Nephron progenitor cell (in vitro differentiated cells): ENCODE data around the gene FBLIM1.

Experiments
- DNase-seq: peaks from one replicate; pipeline ENCODE4 v3.0.0; 2021
- H3K27ac Mint-ChIP-seq: 2 replicates; pipeline ENCODE4 v1.8.0; 2021; ENCODE audit warnings: mild to moderate bottlenecking, moderate library complexity, mixed read lengths
- H3K27me3 Mint-ChIP-seq: 2 replicates; pipeline ENCODE4 v1.8.0; 2021; ENCODE audit warnings: mild to moderate bottlenecking, low read depth, mixed read lengths; ENCODE audit not compliant: poor library complexity
- H3K36me3 Mint-ChIP-seq: 2 replicates; pipeline ENCODE4 v1.8.0; 2021; ENCODE audit warnings: low read depth, mixed read lengths
- H3K4me1 Mint-ChIP-seq: 2 replicates; pipeline ENCODE4 v1.8.0; 2021; ENCODE audit warnings: mixed read lengths
- H3K4me3 Mint-ChIP-seq: 2 replicates; pipeline ENCODE4 v1.8.0; 2021; ENCODE audit warnings: mild to moderate bottlenecking, moderate library complexity, mixed read lengths
- H3K9me3 Mint-ChIP-seq: 2 replicates; pipeline ENCODE4 v1.8.0; 2021; ENCODE audit warnings: mild to moderate bottlenecking, moderate library complexity, mixed read lengths
- CTCF ChIP-seq: fragments of 200-600 bp; sonication (generic); IDR thresholded peaks from 2 replicates; pipeline ENCODE4 v1.5.0; 2021; ENCODE audit warnings: antibody characterized with exemption

Gene FBLIM1

DNA sequence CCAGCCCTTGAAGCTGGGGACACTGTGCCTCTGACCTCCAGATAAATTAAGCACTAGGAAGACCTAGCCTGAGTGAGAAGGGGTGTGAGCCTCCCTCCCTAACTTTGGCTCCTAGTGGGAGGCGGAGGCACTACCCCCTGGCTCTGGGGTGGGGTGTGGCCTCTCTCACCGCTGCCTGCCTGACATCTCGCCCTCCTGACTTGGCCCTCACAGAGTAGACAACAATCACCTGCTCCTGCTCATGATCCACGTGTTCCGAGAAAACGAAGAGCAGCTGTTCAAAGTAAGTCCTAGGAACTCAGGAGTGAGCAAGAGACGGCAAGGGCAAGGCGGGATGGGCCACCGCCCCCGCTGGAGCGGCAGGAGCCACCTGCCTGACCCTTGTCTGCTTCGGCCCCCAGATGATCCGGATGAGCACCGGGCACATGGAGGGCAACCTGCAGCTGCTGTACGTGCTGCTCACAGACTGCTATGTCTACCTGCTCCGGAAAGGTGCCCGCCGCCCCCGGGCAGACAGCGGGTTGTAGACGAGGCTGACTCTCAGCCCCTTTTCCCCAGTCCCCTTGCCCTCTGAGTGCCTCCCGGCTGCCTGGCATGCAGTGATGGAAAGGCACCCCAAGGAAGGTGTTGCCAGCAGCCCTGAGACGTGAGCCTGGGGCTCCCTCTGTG, 30.6 kb upstream of the FBLIM1 start:
- no peak for DNase-seq
- TF ChIP-seq CTCF, result no peak
- no peaks in the 10 kb centered on the region for H3K9me3 Mint-ChIP-seq
- H3K27me3 Mint-ChIP-seq, result no peaks in the 10 kb centered on the region
- peaks cover 12% of the 10 kb centered on the region for H3K4me1 Mint-ChIP-seq
- H3K27ac Mint-ChIP-seq, result no peak overlapping the region
- peaks cover 13% of the 10 kb centered on the region for H3K36me3 Mint-ChIP-seq
- H3K4me3 Mint-ChIP-seq, result no peak overlapping the region

DNA sequence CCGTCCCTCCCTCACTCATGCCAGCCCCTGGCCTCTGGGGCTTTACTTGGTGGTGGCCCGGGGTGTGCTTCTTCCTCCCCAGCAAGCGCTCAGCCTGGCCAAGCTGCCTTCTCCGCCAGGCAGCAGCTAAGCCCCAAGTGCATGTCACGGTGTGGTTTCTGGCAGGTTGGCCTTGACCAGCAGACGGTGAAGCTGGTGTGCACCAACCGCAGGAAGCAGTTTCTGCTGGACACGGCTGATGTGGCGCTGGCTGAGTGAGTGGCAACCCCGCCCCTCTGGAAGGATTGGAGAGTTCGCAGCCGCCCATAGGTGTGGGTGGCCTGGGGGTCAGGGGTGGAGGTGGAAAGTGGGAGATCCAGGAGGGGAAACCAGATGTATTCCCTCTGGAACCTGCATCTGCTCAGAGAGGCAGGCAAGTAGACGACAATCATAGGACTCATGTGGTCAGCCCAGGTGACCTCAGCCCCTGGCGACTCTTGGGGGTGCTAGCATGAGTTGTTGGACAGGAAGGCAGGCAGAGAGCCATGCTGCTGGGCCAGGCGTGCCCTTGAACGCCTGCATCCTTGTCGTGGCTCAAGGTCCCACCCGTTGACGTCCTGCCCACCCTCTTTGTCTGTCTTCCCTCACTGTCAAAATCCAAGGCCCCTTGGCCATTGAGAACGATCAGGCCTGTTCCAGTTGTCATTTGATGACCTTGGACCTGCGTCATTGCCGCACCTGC, 29.5 kb upstream of the FBLIM1 start:
- Mint-ChIP-seq H3K36me3 (peaks cover 13% of the 10 kb centered on the region), H3K27me3 (no peaks in the 10 kb centered on the region), H3K27ac (peak overlapping the region; percentile 83), H3K4me1 (peaks cover 12% of the 10 kb centered on the region), H3K4me3 (no peak overlapping the region), H3K9me3 (no peaks in the 10 kb centered on the region)
- TF ChIP-seq CTCF, result no peak
- DNase-seq, result no peak

DNA sequence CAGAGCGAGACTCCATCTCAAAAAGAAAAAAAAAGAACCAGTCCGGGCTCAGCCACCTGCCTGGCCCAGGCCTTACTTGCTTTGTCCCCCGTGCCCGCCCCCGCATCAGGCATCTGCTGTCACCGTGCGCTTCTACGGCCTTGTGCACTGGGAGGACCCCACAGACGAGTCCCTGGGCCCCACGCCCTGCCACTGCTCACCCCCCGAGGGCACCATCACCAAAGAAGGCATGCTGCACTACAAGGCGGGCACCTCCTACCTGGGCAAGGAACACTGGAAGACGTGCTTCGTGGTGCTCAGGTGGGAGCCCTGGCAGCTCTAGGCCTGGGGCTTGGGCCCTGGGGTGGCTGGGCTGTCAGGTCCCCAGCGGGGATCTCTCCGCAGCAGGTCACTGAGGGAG, 28.2 kb upstream of the FBLIM1 start:
- Mint-ChIP-seq H3K27ac (no peak overlapping the region), H3K9me3 (no peaks in the 10 kb centered on the region), H3K4me1 (peaks cover 7% of the 10 kb centered on the region), H3K36me3 (peaks cover 13% of the 10 kb centered on the region), H3K4me3 (no peak overlapping the region), H3K27me3 (no peaks in the 10 kb centered on the region)
- no peak for TF ChIP-seq CTCF
- DNase-seq, result no peak

DNA sequence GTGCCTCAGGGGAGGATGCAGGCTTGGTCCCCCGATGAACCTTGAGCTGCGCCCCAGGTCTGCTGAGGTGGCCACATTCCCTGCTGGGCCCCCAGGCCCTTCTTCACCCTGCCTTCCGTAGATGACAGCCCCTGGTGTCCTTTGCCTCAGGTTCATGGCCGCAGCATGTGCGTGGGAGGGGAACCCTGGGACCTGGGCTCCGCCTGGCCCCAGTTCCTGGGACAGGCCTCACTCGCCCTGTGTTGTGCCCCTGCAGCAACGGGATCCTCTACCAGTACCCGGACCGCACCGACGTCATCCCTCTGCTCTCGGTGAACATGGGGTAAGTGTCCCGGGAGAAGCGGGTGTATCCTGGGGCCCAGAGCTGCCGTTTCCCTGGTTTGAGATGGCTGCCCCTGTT, 27.7 kb upstream of the FBLIM1 start:
- Mint-ChIP-seq H3K9me3 (no peaks in the 10 kb centered on the region), H3K4me3 (no peak overlapping the region), H3K27me3 (no peaks in the 10 kb centered on the region), H3K27ac (no peak overlapping the region), H3K36me3 (peaks cover 11% of the 10 kb centered on the region), H3K4me1 (peaks cover 4% of the 10 kb centered on the region)
- TF ChIP-seq CTCF, result no peak
- DNase-seq, result no peak

DNA sequence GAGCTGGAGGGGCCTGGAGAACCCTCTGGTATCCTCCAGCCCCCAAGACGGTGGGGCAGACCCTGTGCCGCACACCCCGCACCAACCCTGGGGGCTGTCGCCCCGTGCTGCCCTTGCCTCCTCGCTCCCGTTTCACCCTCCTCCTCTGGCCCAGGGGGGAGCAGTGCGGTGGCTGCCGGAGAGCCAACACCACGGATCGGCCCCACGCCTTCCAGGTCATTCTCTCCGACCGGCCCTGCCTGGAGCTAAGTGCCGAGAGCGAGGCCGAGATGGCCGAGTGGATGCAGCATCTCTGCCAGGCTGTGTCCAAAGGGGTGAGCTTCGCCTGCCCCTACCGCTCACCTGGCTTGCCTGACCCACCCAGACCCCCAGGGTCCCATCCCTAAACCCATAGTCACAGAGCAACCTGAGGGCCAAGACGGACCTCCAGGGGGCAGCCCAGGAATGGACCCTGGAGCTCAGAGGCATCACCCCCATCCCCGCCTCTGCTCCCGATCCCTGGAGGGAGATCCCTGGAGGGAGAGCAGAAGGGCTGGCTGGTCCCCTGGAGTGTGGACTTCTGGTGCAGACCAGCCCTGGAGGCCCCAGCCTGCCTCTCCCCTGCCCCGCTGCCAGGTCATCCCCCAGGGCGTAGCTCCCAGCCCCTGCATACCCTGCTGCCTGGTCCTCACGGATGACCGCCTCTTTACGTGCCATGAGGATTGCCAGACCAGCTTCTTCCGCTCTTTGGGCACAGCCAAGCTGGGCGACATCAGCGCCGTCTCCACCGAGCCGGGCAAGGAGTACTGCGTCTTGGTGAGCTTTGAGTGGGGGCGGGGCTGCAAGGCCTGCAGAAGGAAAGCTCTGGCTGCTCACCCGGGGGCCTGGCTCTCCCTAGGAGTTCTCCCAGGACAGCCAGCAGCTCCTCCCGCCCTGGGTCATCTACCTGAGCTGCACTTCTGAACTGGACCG, 26.6 kb upstream of the FBLIM1 start:
- Mint-ChIP-seq H3K4me3 (no peak overlapping the region), H3K27me3 (no peaks in the 10 kb centered on the region), H3K4me1 (no peaks in the 10 kb centered on the region), H3K27ac (no peak overlapping the region), H3K9me3 (no peaks in the 10 kb centered on the region), H3K36me3 (peaks cover 4% of the 10 kb centered on the region)
- no peak for DNase-seq
- TF ChIP-seq CTCF, result no peak
